Tibial nerve (tissue), 4 donors: Measurements from ENCODE around the gene LRFN5. TPM values are rescaled to one million over a fixed set of nuclear protein-coding genes. Genes with fewer than 3 reads are reported as not detected.

Experiments used
- DNase-seq, 2 donors: peaks; one replicate each; pipeline ENCODE4 v3.0.0-alpha.2; 2019; ENCODE audit warnings: low spot score in 2 of 2
- H3K27ac ChIP-seq, 4 donors: fragments of 200-600 bp; sonication (generic) in 3 of 4; one replicate each; pipeline ENCODE4 v1.5.1; 2017 to 2019; ENCODE audit warnings: mild to moderate bottlenecking in 1 of 4
- H3K27me3 ChIP-seq, 2 donors: fragments of 200-600 bp; sonication (generic) in 1 of 2; one replicate each; pipeline versions ENCODE4 v1.5.1 to v1.6.0; 2017 to 2019
- H3K36me3 ChIP-seq, 3 donors: fragments of 200-600 bp; sonication (generic); one replicate each; pipeline ENCODE4 v1.5.1; 2018 to 2019
- H3K4me1 ChIP-seq, 4 donors: fragments of 200-600 bp; sonication (generic) in 3 of 4; one replicate each; pipeline ENCODE4 v1.5.1; 2017 to 2019
- H3K4me3 ChIP-seq, 4 donors: fragments of 200-600 bp; sonication (generic) in 3 of 4; one replicate each; pipeline ENCODE4 v1.5.1; 2017 to 2019; ENCODE audit warnings: mild to moderate bottlenecking in 1 of 4, moderate library complexity in 1 of 4
- H3K9me3 ChIP-seq, 4 donors: fragments of 200-600 bp; sonication (generic) in 3 of 4; one replicate each; pipeline ENCODE4 v1.5.1; 2017 to 2019
- EP300 ChIP-seq, 2 donors: sonication (generic); formaldehyde crosslinking; IDR thresholded peaks; one replicate each; pipeline ENCODE4 v1.6.1; 2017; ENCODE audit warnings: antibody characterized with exemption in 2 of 2, mild to moderate bottlenecking in 1 of 2
- POLR2A ChIP-seq, 2 donors: fragments of 450-650 bp; IDR thresholded peaks; one replicate each; pipeline ENCODE4 v1.6.1; 2017; ENCODE audit warnings: antibody characterized with exemption in 2 of 2, mild to moderate bottlenecking in 2 of 2, moderate library complexity in 2 of 2
- WGBS, 2 donors: methylation state at CpG; one replicate each; pipeline ENCODE4 v1.1.5; 2018; 5-methylcytosine and 5-hydroxymethylcytosine counted together
- total RNA-seq, 4 donors: library from RNA; depleted of rRNA; stranded (reverse); fragments of >200 nt; gene quantifications; one replicate each; pipeline ENCODE4 v1.1.0, GENCODE V29; 2016
- TF ChIP-seq, protein P1 (sequence below), 5 experiments: fragments of 200-600 bp in 3 of 5; fragments of 450-650 bp in 2 of 5; sonication (generic) in 3 of 5; IDR thresholded peaks; one replicate each; pipeline ENCODE4 v1.5.1; 2016 to 2019; ENCODE audit warnings: antibody characterized with exemption in 5 of 5, mild to moderate bottlenecking in 3 of 5, moderate library complexity in 2 of 5

The LRFN5 gene
- total RNA-seq, 4 donors from 2014 or later: 8.0 to 72.6 (median 10.7) TPM

DNA sequence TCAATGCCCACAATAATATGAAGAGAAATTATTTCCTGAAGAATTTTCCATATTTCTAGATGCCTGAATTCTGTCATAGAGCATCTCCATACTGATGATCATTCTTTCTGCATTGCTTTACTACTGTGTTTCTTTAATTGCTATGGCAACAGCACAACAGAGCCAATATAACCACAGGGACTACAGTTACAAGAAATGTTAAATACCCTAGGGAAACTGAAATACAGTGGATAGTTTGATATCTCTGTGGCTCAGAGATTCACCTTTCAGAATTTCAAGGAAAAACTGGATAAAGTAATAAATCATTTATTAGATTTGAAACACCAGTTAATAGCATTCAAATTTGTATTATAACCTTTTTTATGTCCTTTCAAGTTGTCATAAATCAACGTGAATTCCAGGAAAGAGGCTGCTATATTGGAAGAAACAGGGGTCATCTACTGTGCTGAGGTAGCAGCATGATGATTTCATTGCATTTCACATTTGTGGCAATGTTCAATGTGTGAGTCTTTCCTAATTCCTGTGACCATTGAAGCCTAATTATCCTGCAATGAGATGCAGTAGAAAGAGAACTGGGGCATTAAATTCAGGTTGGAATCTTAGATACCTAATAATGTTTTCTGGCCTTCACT is 267.1 kb downstream of the LRFN5 start:
- Histone ChIP-seq H3K4me1 (peaks cover 0 to 13% (median 3%) of the 10 kb centered on the region in 4 donors), H3K9me3 (no peaks in the 10 kb centered on the region), H3K27ac (peak overlapping the region in 1 of 4 donors; percentile 35), H3K4me3 (no peak overlapping the region), H3K36me3 (no peaks in the 10 kb centered on the region), H3K27me3 (no peaks in the 10 kb centered on the region)
- TF ChIP-seq, protein P1, sequence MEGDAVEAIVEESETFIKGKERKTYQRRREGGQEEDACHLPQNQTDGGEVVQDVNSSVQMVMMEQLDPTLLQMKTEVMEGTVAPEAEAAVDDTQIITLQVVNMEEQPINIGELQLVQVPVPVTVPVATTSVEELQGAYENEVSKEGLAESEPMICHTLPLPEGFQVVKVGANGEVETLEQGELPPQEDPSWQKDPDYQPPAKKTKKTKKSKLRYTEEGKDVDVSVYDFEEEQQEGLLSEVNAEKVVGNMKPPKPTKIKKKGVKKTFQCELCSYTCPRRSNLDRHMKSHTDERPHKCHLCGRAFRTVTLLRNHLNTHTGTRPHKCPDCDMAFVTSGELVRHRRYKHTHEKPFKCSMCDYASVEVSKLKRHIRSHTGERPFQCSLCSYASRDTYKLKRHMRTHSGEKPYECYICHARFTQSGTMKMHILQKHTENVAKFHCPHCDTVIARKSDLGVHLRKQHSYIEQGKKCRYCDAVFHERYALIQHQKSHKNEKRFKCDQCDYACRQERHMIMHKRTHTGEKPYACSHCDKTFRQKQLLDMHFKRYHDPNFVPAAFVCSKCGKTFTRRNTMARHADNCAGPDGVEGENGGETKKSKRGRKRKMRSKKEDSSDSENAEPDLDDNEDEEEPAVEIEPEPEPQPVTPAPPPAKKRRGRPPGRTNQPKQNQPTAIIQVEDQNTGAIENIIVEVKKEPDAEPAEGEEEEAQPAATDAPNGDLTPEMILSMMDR (IDR thresholded peaks at IDR 0.05): no peak
- no peak for TF ChIP-seq POLR2A (IDR thresholded peaks at IDR 0.05)
- no peak for TF ChIP-seq EP300 (IDR thresholded peaks at IDR 0.05)
- WGBS, 2 donors: 7 to 30% methylated on average over 1 of the region's 1 CpG
- no peak for DNase-seq

DNA sequence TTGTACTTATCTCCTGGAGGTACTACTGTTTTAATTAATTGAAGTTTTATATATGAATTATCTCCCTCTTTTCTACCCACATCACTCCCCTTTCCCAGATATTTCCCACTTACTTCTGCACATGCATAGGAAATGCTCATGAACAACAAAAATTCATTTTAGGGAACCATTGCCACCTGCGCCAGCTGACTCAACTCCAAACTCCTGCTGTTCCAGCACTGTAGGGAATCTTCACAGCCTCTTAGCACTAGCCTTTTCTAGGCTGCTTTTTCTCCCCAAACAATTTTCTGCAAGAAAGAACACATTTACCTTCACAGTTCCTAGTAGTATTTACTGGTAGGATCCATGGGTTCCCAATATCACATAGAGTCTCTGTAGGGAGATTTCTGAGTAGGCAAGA is 268.4 kb downstream of the LRFN5 start:
- Histone ChIP-seq H3K27me3 (no peaks in the 10 kb centered on the region), H3K9me3 (no peaks in the 10 kb centered on the region), H3K4me1 (peaks cover 0 to 13% (median 3%) of the 10 kb centered on the region in 4 donors), H3K36me3 (no peaks in the 10 kb centered on the region), H3K4me3 (no peak overlapping the region), H3K27ac (no peak overlapping the region)
- TF ChIP-seq EP300 (IDR thresholded peaks at IDR 0.05): no peak
- no peak for TF ChIP-seq POLR2A (IDR thresholded peaks at IDR 0.05)
- TF ChIP-seq, protein P1 (IDR thresholded peaks at IDR 0.05): no peak
- WGBS, 2 donors: 92 to 100% methylated on average over 1 of the region's 1 CpG
- no peak for DNase-seq

DNA sequence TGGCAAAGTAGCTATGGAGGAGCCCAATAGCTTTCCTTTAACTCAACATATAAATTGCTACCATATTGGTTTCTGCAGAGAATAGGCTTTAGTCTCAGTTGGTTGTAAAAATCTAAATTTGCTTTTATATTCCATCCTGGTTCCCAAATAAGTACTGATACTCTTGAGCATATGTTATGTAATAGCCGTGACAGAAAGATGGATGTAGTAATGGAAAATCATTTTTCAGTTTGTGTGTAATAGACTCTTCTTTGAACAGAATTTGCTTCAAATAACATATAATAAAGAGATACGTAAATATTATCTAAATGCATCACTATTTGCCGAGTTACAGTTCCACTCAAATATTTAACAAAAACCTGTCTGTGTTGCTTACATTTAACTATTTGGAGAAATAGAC is 271.6 kb downstream of the LRFN5 start:
- Histone ChIP-seq H3K9me3 (no peaks in the 10 kb centered on the region), H3K36me3 (no peaks in the 10 kb centered on the region), H3K4me1 (peaks cover 0 to 8% (median 3%) of the 10 kb centered on the region in 4 donors), H3K27ac (no peak overlapping the region), H3K27me3 (no peaks in the 10 kb centered on the region), H3K4me3 (no peak overlapping the region)
- TF ChIP-seq, protein P1 (IDR thresholded peaks at IDR 0.05): no peak
- TF ChIP-seq EP300 (IDR thresholded peaks at IDR 0.05) (no peak), POLR2A (IDR thresholded peaks at IDR 0.05) (no peak)
- WGBS, 2 donors: 84 to 85% methylated on average over 3 of the region's 3 CpGs
- no peak for DNase-seq

DNA sequence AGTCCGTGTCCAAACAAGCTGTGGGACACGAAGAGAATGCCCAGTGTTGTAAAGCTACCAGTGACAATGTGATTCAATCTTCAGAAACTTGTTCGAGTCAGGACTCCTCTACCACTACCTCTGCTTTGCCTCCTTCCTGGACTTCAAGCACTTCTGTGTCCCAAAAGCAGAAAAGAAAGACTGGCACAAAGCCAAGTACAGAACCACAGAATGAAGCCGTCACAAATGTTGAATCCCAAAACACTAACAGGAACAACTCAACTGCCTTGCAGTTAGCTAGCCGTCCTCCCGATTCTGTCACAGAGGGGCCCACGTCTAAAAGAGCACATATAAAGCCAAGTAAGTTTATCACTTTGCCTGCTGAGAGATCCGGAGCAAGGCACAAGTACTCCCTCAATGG is 284.9 kb downstream of the LRFN5 start:
- WGBS, 2 donors: 35 to 37% methylated on average over 8 of the region's 8 CpGs
- Histone ChIP-seq H3K36me3 (no peaks in the 10 kb centered on the region), H3K27me3 (no peaks in the 10 kb centered on the region), H3K27ac (no peak overlapping the region), H3K4me1 (no peaks in the 10 kb centered on the region), H3K9me3 (no peaks in the 10 kb centered on the region), H3K4me3 (peak overlapping the region in 1 of 4 donors; percentile 9)
- no peak for TF ChIP-seq EP300 (IDR thresholded peaks at IDR 0.05)
- no peak for TF ChIP-seq POLR2A (IDR thresholded peaks at IDR 0.05)
- TF ChIP-seq, protein P1 (IDR thresholded peaks at IDR 0.05): no peak
- DNase-seq: no peak

DNA sequence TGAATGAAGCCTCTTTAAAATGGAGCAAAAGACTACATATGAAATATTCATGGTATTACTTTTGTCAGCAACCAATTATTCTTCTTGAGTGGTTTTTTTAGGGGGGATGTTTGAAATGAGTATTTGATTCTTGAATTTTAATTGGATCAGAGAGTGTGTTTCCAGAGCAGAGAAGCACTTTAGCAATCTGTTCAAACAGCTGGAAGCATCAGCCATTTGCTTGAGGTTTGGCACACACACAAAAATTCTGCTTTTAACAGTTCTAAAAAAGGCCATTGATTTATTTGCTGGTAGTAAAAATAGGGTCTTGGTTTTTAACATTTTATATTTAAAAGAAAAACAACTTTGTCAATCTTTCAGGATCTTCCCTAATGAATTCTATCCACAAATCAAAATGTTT is 292.7 kb downstream of the LRFN5 start:
- no peak for DNase-seq
- no peak overlapping the region for H3K27ac ChIP-seq
- no peak for TF ChIP-seq POLR2A (IDR thresholded peaks at IDR 0.05)
- TF ChIP-seq EP300 (IDR thresholded peaks at IDR 0.05): no peak
- TF ChIP-seq, protein P1 (IDR thresholded peaks at IDR 0.05): no peak
- no peaks in the 10 kb centered on the region for H3K36me3 ChIP-seq
- peaks cover 0 to 10% (median 0%) of the 10 kb centered on the region in 4 donors for H3K4me1 ChIP-seq
- no peaks in the 10 kb centered on the region for H3K9me3 ChIP-seq
- no peaks in the 10 kb centered on the region for H3K27me3 ChIP-seq
- no peak overlapping the region for H3K4me3 ChIP-seq
